ENCODE data around the gene PCDH19. TPM values are rescaled to one million over a fixed set of nuclear protein-coding genes. Genes with fewer than 3 reads are reported as not detected.

Gene PCDH19
- total and polyA plus RNA-seq, 2 of the 13 experiments (the other 11 are each of a cell fraction or from before 2014, with no cell fraction given), result 0.02 to 0.09 TPM

- Histone ChIP-seq H3K4me3 (replicated peaks in 1 of 3; ENCODE audit: insufficient read depth in 1 of 3, low read depth in 2 of 3, low read length in 3 of 3) (no peak overlapping the region), H4K20me1 (ENCODE audit: insufficient read depth, low read length) (no peaks in the 10 kb centered on the region), H3K4me1 (ENCODE audit: insufficient read depth, low read length) (no peaks in the 10 kb centered on the region), H3K9ac (ENCODE audit: insufficient read depth, low read depth, low read length) (no peak overlapping the region), H3K27me3 (ENCODE audit: control insufficient read depth in 1 of 2, insufficient read depth in 2 of 2, low read length in 2 of 2) (no peaks in the 10 kb centered on the region), H3K27ac (ENCODE audit: extremely low read length, insufficient read depth, low read length) (no peak overlapping the region), H3K9me3 (ENCODE audit: low read length) (no peaks in the 10 kb centered on the region), H2AFZ (ENCODE audit: low read length) (no peak overlapping the region), H3K79me2 (ENCODE audit: insufficient read depth, low read length) (no peaks in the 10 kb centered on the region), H3K36me3 (replicated peaks in 1 of 2; ENCODE audit: control insufficient read depth in 1 of 2, insufficient read depth in 2 of 2, low read length in 2 of 2) (no peaks in the 10 kb centered on the region), H3K4me2 (ENCODE audit: low read depth, low read length) (no peak overlapping the region)
- no TSS peak for BruUV-seq (replicated peaks)
- POLR2A ChIA-PET, result no interaction called here
- no peak for ATAC-seq
- no peak for DNase-seq (ENCODE audit: low spot score)
- CTCF ChIA-PET (ENCODE audit: low intra/inter-chr PET ratio, low total read pairs), result no interaction called here
- no peak for FAIRE-seq
- 0% methylated on average over 2 of the region's 2 CpGs for WGBS (ENCODE audit: low lambda C conversion rate)
- intact Hi-C loops (cut with micrococcal nuclease; ENCODE audit: unreplicated experiment), result no loop called here
- in situ Hi-C loops (cut with HindIII; ENCODE audit: extremely low pct_ligation_motif_present, low pct_unique_long_range_greater_than_20kb), result no loop called here
- no peak for TF ChIP-seq ZNF619 (CRISPR knock-in tag; IDR thresholded peaks at IDR 0.05)
- no peak for TF ChIP-seq ELK4 (CRISPR knock-in tag; IDR thresholded peaks at IDR 0.05; ENCODE audit: borderline replicate concordance)
- TF ChIP-seq NR2F1 (CRISPR knock-in tag; IDR thresholded peaks at IDR 0.05), result no peak
- TF ChIP-seq SIN3B (IDR thresholded peaks at IDR 0.05; ENCODE audit: low read length), result no peak
- no peak for TF ChIP-seq ZFY (CRISPR knock-in tag; IDR thresholded peaks at IDR 0.05)
- no peak for TF ChIP-seq PTBP1 (IDR thresholded peaks at IDR 0.05; ENCODE audit: low read depth, low read length, poor library complexity, severe bottlenecking)
- TF ChIP-seq HNF4A (CRISPR knock-in tag; IDR thresholded peaks at IDR 0.05), result no peak
Measured at GRCh38 chrX:100264200-100264599, 145.9 kb downstream of the PCDH19 start.

- Histone ChIP-seq H3K9me3 (ENCODE audit: low read length) (no peaks in the 10 kb centered on the region), H3K27me3 (ENCODE audit: control insufficient read depth in 1 of 2, insufficient read depth in 2 of 2, low read length in 2 of 2) (no peaks in the 10 kb centered on the region), H3K36me3 (replicated peaks in 1 of 2; ENCODE audit: control insufficient read depth in 1 of 2, insufficient read depth in 2 of 2, low read length in 2 of 2) (no peaks in the 10 kb centered on the region), H3K9ac (ENCODE audit: insufficient read depth, low read depth, low read length) (no peak overlapping the region), H3K4me1 (ENCODE audit: insufficient read depth, low read length) (no peaks in the 10 kb centered on the region), H3K4me3 (replicated peaks in 1 of 3; ENCODE audit: insufficient read depth in 1 of 3, low read depth in 2 of 3, low read length in 3 of 3) (no peak overlapping the region), H4K20me1 (ENCODE audit: insufficient read depth, low read length) (no peaks in the 10 kb centered on the region), H3K27ac (ENCODE audit: extremely low read length, insufficient read depth, low read length) (no peak overlapping the region), H3K4me2 (ENCODE audit: low read depth, low read length) (no peak overlapping the region), H2AFZ (ENCODE audit: low read length) (no peak overlapping the region), H3K79me2 (ENCODE audit: insufficient read depth, low read length) (no peaks in the 10 kb centered on the region)
- CTCF ChIA-PET (ENCODE audit: low intra/inter-chr PET ratio, low total read pairs), result no interaction called here
- FAIRE-seq (no peak), DNase-seq (ENCODE audit: low spot score) (no peak), ATAC-seq (no peak)
- TF ChIP-seq LCORL (IDR thresholded peaks at IDR 0.05) (no peak), LCORL (CRISPR knock-in tag; IDR thresholded peaks at IDR 0.05) (no peak), PAX8 (CRISPR knock-in tag; IDR thresholded peaks at IDR 0.05; ENCODE audit: borderline replicate concordance) (no peak), PCBP2 (optimal IDR thresholded peaks at IDR 0.05; ENCODE audit: low read depth, low read length, poor library complexity, severe bottlenecking) (no peak), ATF7 (IDR thresholded peaks at IDR 0.05) (0 out of 2 replicates have a peak, but pooled peaks have one; percentile 4), ATF7 (CRISPR knock-in tag; IDR thresholded peaks at IDR 0.05) (no peak), CEBPB (IDR thresholded peaks at IDR 0.05; ENCODE audit: borderline replicate concordance, low read depth, low read length) (0 out of 2 replicates have a peak, but pooled peaks have one; percentile 21), CBFB (CRISPR knock-in tag; IDR thresholded peaks at IDR 0.05) (no peak)
- in situ Hi-C loops (cut with HindIII; ENCODE audit: extremely low pct_ligation_motif_present, low pct_unique_long_range_greater_than_20kb) (no loop called here), intact Hi-C loops (cut with micrococcal nuclease; ENCODE audit: unreplicated experiment) (no loop called here)
- BruUV-seq (replicated peaks), result no TSS peak
- POLR2A ChIA-PET, result no interaction called here
- WGBS (ENCODE audit: low lambda C conversion rate), result 4% methylated on average over 3 of the region's 3 CpGs
Measured at GRCh38 chrX:100263650-100264049, 146.4 kb downstream of the PCDH19 start.
